ENCODE results near the gene HLX. TPM values are rescaled to one million over a fixed set of nuclear protein-coding genes. Genes with fewer than 3 reads are reported as not detected.

HLX gene
- total and polyA plus RNA-seq, 2 donors (not counting 1 experiment from before 2014, with no cell fraction given): 8.2 to 22.3 TPM

GRCh38 chr1:220843481-220844011 is 35.7 kb upstream of the HLX start:
- no peaks in the 10 kb centered on the region for H3K4me1 ChIP-seq (ENCODE audit: control insufficient read depth, extremely low read depth, insufficient read depth, low read length)
- H4K20me1 ChIP-seq (ENCODE audit: control insufficient read depth, extremely low read depth, insufficient read depth, low read length): no peaks in the 10 kb centered on the region
- H3K4me3 ChIP-seq (replicated peaks in 1 of 4; ENCODE audit: control extremely low read depth in 1 of 4, insufficient read depth in 1 of 4, low read depth in 3 of 4, low read length in 4 of 4): no peak overlapping the region
- no peak for TF ChIP-seq CTCF (conservative IDR thresholded peaks at IDR 0.05 in 1 of 2, IDR thresholded peaks at IDR 0.05 in 1 of 2; ENCODE audit: low read depth in 1 of 2, low read length in 2 of 2)
- TF ChIP-seq EZH2 (IDR thresholded peaks at IDR 0.05; ENCODE audit: low read length, missing control alignments): no peak
- no peaks in the 10 kb centered on the region for H3K36me3 ChIP-seq (ENCODE audit: control insufficient read depth, insufficient read depth, low read length)
- H3K9ac ChIP-seq (ENCODE audit: insufficient read depth, low read length): no peak overlapping the region
- H3K9me3 ChIP-seq (ENCODE audit: control insufficient read depth, insufficient read depth, low read depth, low read length): no peaks in the 10 kb centered on the region
- H3K27me3 ChIP-seq (ENCODE audit: control insufficient read depth, insufficient read depth, low read length): no peaks in the 10 kb centered on the region
- DNase-seq (ENCODE audit: low read depth in 2 of 2): peak; percentile 20 to 65
- H3K79me2 ChIP-seq (ENCODE audit: control insufficient read depth, insufficient read depth, low read length): no peaks in the 10 kb centered on the region
- no peak overlapping the region for H2AFZ ChIP-seq (ENCODE audit: low read length)
- H3K27ac ChIP-seq (ENCODE audit: insufficient read depth, low read length): no peak overlapping the region
- H3K4me2 ChIP-seq (ENCODE audit: extremely low read depth, insufficient read depth, low read length): no peak overlapping the region

GRCh38 chr1:220852408-220852807 is 26.8 kb upstream of the HLX start:
- Histone ChIP-seq H3K4me3 (replicated peaks in 1 of 4; ENCODE audit: control extremely low read depth in 1 of 4, insufficient read depth in 1 of 4, low read depth in 3 of 4, low read length in 4 of 4) (no peak overlapping the region), H3K4me2 (ENCODE audit: extremely low read depth, insufficient read depth, low read length) (no peak overlapping the region), H3K27me3 (ENCODE audit: control insufficient read depth, insufficient read depth, low read length) (no peaks in the 10 kb centered on the region), H3K9me3 (ENCODE audit: control insufficient read depth, insufficient read depth, low read depth, low read length) (no peaks in the 10 kb centered on the region), H3K27ac (ENCODE audit: insufficient read depth, low read length) (no peak overlapping the region), H3K4me1 (ENCODE audit: control insufficient read depth, extremely low read depth, insufficient read depth, low read length) (no peaks in the 10 kb centered on the region), H3K9ac (ENCODE audit: insufficient read depth, low read length) (no peak overlapping the region), H3K79me2 (ENCODE audit: control insufficient read depth, insufficient read depth, low read length) (no peaks in the 10 kb centered on the region), H4K20me1 (ENCODE audit: control insufficient read depth, extremely low read depth, insufficient read depth, low read length) (no peaks in the 10 kb centered on the region), H2AFZ (ENCODE audit: low read length) (no peak overlapping the region), H3K36me3 (ENCODE audit: control insufficient read depth, insufficient read depth, low read length) (no peaks in the 10 kb centered on the region)
- no peak for DNase-seq (ENCODE audit: low read depth in 2 of 2)
- no peak for TF ChIP-seq EZH2 (IDR thresholded peaks at IDR 0.05; ENCODE audit: low read length, missing control alignments)
- TF ChIP-seq CTCF (conservative IDR thresholded peaks at IDR 0.05 in 1 of 2, IDR thresholded peaks at IDR 0.05 in 1 of 2; ENCODE audit: low read depth in 1 of 2, low read length in 2 of 2): no peak

GRCh38 chr1:220872296-220872695 is 6.9 kb upstream of the HLX start:
- no peaks in the 10 kb centered on the region for H3K36me3 ChIP-seq (ENCODE audit: control insufficient read depth, insufficient read depth, low read length)
- H3K4me2 ChIP-seq (ENCODE audit: extremely low read depth, insufficient read depth, low read length): no peak overlapping the region
- no peak for DNase-seq (ENCODE audit: low read depth in 2 of 2)
- H3K79me2 ChIP-seq (ENCODE audit: control insufficient read depth, insufficient read depth, low read length): no peaks in the 10 kb centered on the region
- H3K27me3 ChIP-seq (ENCODE audit: control insufficient read depth, insufficient read depth, low read length): no peaks in the 10 kb centered on the region
- no peak overlapping the region for H3K4me3 ChIP-seq (replicated peaks in 1 of 4; ENCODE audit: control extremely low read depth in 1 of 4, insufficient read depth in 1 of 4, low read depth in 3 of 4, low read length in 4 of 4)
- no peak overlapping the region for H3K27ac ChIP-seq (ENCODE audit: insufficient read depth, low read length)
- H3K9ac ChIP-seq (ENCODE audit: insufficient read depth, low read length): no peak overlapping the region
- H3K4me1 ChIP-seq (ENCODE audit: control insufficient read depth, extremely low read depth, insufficient read depth, low read length): no peaks in the 10 kb centered on the region
- no peak overlapping the region for H2AFZ ChIP-seq (ENCODE audit: low read length)
- H3K9me3 ChIP-seq (ENCODE audit: control insufficient read depth, insufficient read depth, low read depth, low read length): no peaks in the 10 kb centered on the region
- no peaks in the 10 kb centered on the region for H4K20me1 ChIP-seq (ENCODE audit: control insufficient read depth, extremely low read depth, insufficient read depth, low read length)
- no peak for TF ChIP-seq EZH2 (IDR thresholded peaks at IDR 0.05; ENCODE audit: low read length, missing control alignments)
- no peak for TF ChIP-seq CTCF (conservative IDR thresholded peaks at IDR 0.05 in 1 of 2, IDR thresholded peaks at IDR 0.05 in 1 of 2; ENCODE audit: low read depth in 1 of 2, low read length in 2 of 2)
